Keratinocyte (primary cell): ENCODE data around the gene LRRC3B. TPM values are rescaled to one million over a fixed set of nuclear protein-coding genes. Genes with fewer than 3 reads are reported as not detected.

Experiments
- DNase-seq: peaks from one replicate; pipeline ENCODE4 v3.0.0-alpha.2; 2011; ENCODE audit warnings: low read depth, missing footprints, low spot score
- FAIRE-seq: peaks from 2 replicates; lab custom pipeline; 2011; peaks lifted over from hg19 to GRCh38; lab: Jason Lieb, UNC
- H2AFZ ChIP-seq: 2 replicates; pipeline ENCODE4 v1.6.0; 2012; ENCODE audit warnings: low read length, control low read depth, inconsistent platforms; ENCODE audit not compliant: control insufficient read depth
- H3K27ac ChIP-seq: 2 replicates; pipeline ENCODE4 v1.5.1; 2011; ENCODE audit warnings: low read length; ENCODE audit not compliant: control insufficient read depth, insufficient read depth
- H3K27me3 ChIP-seq: 3 replicates; pipeline ENCODE4 v1.6.0; 2011; ENCODE audit warnings: low read length; ENCODE audit not compliant: control insufficient read depth, insufficient read depth; ENCODE audit errors: extremely low read depth
- H3K36me3 ChIP-seq, 2 experiments: 2 replicates in 1 of 2; 3 replicates in 1 of 2; pipeline ENCODE4 v1.5.1; 2011; ENCODE audit warnings: low read length in 2 of 2, mild to moderate bottlenecking in 1 of 2; ENCODE audit not compliant: control insufficient read depth in 2 of 2, insufficient read depth in 2 of 2; ENCODE audit errors: extremely low read depth in 1 of 2
- H3K4me1 ChIP-seq: 3 replicates; pipeline ENCODE4 v1.5.1; 2011; ENCODE audit warnings: low read length; ENCODE audit not compliant: control insufficient read depth, insufficient read depth; ENCODE audit errors: extremely low read depth
- H3K4me2 ChIP-seq: 3 replicates; pipeline ENCODE4 v1.6.0; 2011; ENCODE audit warnings: low read depth, low read length; ENCODE audit not compliant: control insufficient read depth, insufficient read depth; ENCODE audit errors: extremely low read depth
- H3K4me3 ChIP-seq, 3 experiments: fragments of 200-600 bp in 1 of 3; sonication (generic) in 1 of 3; 2 replicates in 2 of 3; 3 replicates in 1 of 3; pipeline ENCODE4 v1.5.1; 2011 to 2016; ENCODE audit warnings: low read length in 3 of 3, mild to moderate bottlenecking in 3 of 3, control low read depth in 2 of 3, inconsistent platforms in 1 of 3, low read depth in 1 of 3, mixed read lengths in 1 of 3, mixed run types in 1 of 3, moderate library complexity in 1 of 3; ENCODE audit not compliant: control insufficient read depth in 2 of 3, insufficient read depth in 2 of 3; ENCODE audit errors: extremely low read depth in 1 of 3
- H3K79me2 ChIP-seq: 2 replicates; pipeline ENCODE4 v1.6.0; 2012; ENCODE audit warnings: low read length; ENCODE audit not compliant: control insufficient read depth, insufficient read depth
- H3K9ac ChIP-seq: 3 replicates; pipeline ENCODE4 v1.6.0; 2011; ENCODE audit warnings: low read length; ENCODE audit not compliant: control insufficient read depth, insufficient read depth; ENCODE audit errors: extremely low read depth
- H3K9me1 ChIP-seq: 3 replicates; pipeline ENCODE4 v1.6.0; 2011; ENCODE audit warnings: low read length; ENCODE audit not compliant: control insufficient read depth, insufficient read depth; ENCODE audit errors: extremely low read depth
- H3K9me3 ChIP-seq: 2 replicates; pipeline ENCODE4 v1.5.1; 2012; ENCODE audit warnings: low read depth, low read length; ENCODE audit not compliant: control insufficient read depth
- H4K20me1 ChIP-seq: 3 replicates; pipeline ENCODE4 v1.6.0; 2011; ENCODE audit warnings: low read length; ENCODE audit not compliant: control insufficient read depth, insufficient read depth; ENCODE audit errors: extremely low read depth
- CTCF ChIP-seq, 3 experiments: IDR thresholded peaks in 1 of 3; conservative IDR thresholded peaks in 1 of 3; optimal IDR thresholded peaks in 1 of 3; 2 replicates in 2 of 3; 3 replicates in 1 of 3; pipeline versions ENCODE3 to v1.5.1; 2011; ENCODE audit warnings: low read length in 3 of 3, mild to moderate bottlenecking in 3 of 3, moderate library complexity in 2 of 3, control low read depth in 1 of 3, inconsistent platforms in 1 of 3; ENCODE audit not compliant: insufficient read depth in 2 of 3; ENCODE audit errors: extremely low read depth in 1 of 3
- EZH2 ChIP-seq: IDR thresholded peaks from one replicate; pipeline ENCODE4 v1.6.1; 2012; ENCODE audit warnings: inconsistent platforms, mild to moderate bottlenecking, low read length, moderate library complexity
- dilution Hi-C: fragments of 300-500 bp; cut with MboI; formaldehyde crosslinking; loops from one replicate; pipeline ENCODE4 v1.7.0; 2020; ENCODE audit warnings: low sequenced_read_pairs; ENCODE audit not compliant: extremely low pct_ligation_motif_present
- polyA plus RNA-seq, 5 experiments: library from polyadenylated mRNA; depleted of rRNA in 3 of 5; stranded (reverse) in 3 of 5; stranded (forward) in 1 of 5; unstranded in 1 of 5; fragments of >200 nt; gene quantifications; 1 replicate in 1 of 5; 2 replicates in 3 of 5; 3 replicates in 1 of 5; pipeline versions ENCODE4 v1.2.1 to v1.2.3, GENCODE V29; 2011 to 2012; ENCODE audit warnings: missing spikeins in 2 of 5, low read depth in 1 of 5, low replicate concordance in 1 of 5

Gene LRRC3B
- polyA plus RNA-seq, 1 donor (not counting 4 experiments of a cell fraction or from before 2014, with no cell fraction given): not detected

GRCh38 chr3:26588931-26589330, 33.6 kb upstream of the LRRC3B start:
- Histone ChIP-seq H3K9ac (no peak overlapping the region), H3K9me1 (no peaks in the 10 kb centered on the region), H3K9me3 (no peaks in the 10 kb centered on the region), H3K4me1 (no peaks in the 10 kb centered on the region), H4K20me1 (no peaks in the 10 kb centered on the region), H3K4me3 (no peak overlapping the region), H3K27me3 (no peaks in the 10 kb centered on the region), H3K79me2 (no peaks in the 10 kb centered on the region), H3K36me3 (no peaks in the 10 kb centered on the region), H2AFZ (no peak overlapping the region), H3K27ac (no peak overlapping the region), H3K4me2 (no peak overlapping the region)
- no peak for FAIRE-seq
- no peak for DNase-seq
- dilution Hi-C loops: no loop called here
- TF ChIP-seq EZH2: no peak
- no peak for TF ChIP-seq CTCF (optimal IDR thresholded peaks at IDR 0.05 in 1 of 3, IDR thresholded peaks at IDR 0.05 in 1 of 3, conservative IDR thresholded peaks at IDR 0.05 in 1 of 3; ENCODE audit: extremely low read depth in 1 of 3, insufficient read depth in 2 of 3, low read length in 3 of 3)

DNA sequence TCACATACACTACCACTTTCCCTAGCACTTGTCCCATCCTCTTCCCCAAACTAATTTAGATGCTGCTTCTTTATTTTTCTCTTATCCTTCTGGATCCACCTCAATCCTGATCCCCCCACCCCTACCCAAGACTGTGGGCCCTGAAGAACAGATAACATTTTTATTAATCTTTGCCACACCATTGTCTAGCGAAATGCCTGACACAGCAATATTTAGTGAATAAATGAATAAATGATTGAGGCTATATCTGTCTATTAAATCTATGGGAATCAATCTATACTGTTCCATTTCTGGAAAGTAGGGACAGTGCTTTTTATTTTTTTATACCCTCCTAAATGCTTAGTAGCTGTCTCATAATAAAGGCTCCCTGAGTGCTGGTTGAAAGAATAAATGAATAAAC, 32.9 kb upstream of the LRRC3B start:
- Histone ChIP-seq H3K27me3 (no peaks in the 10 kb centered on the region), H3K9me1 (no peaks in the 10 kb centered on the region), H3K9ac (no peak overlapping the region), H2AFZ (no peak overlapping the region), H4K20me1 (no peaks in the 10 kb centered on the region), H3K4me1 (no peaks in the 10 kb centered on the region), H3K36me3 (no peaks in the 10 kb centered on the region), H3K4me2 (no peak overlapping the region), H3K79me2 (no peaks in the 10 kb centered on the region), H3K4me3 (no peak overlapping the region), H3K9me3 (no peaks in the 10 kb centered on the region), H3K27ac (no peak overlapping the region)
- TF ChIP-seq CTCF (optimal IDR thresholded peaks at IDR 0.05 in 1 of 3, IDR thresholded peaks at IDR 0.05 in 1 of 3, conservative IDR thresholded peaks at IDR 0.05 in 1 of 3; ENCODE audit: extremely low read depth in 1 of 3, insufficient read depth in 2 of 3, low read length in 3 of 3) (no peak), EZH2 (no peak)
- FAIRE-seq: no peak
- DNase-seq: no peak
- dilution Hi-C loops: no loop called here
